IMR-90 (cell line): Measurements from ENCODE around the gene HTT. TPM values are rescaled to one million over a fixed set of nuclear protein-coding genes. Genes with fewer than 3 reads are reported as not detected.

Experiments
- ATAC-seq: fragments of 200-7000 bp; cut with Tn5 transposase; 2 replicates; pipeline ENCODE4 v1.9.1; 2020; ENCODE audit warnings: low read depth, mild to moderate bottlenecking, moderate library complexity
- BruUV-seq: library from RNA; stranded (reverse); fragments of 400-500 nt; replicated peaks from 2 replicates; lab custom pipeline; 2021; lab: Mats Ljungman, UMichigan
- CTCF ChIA-PET: fragments of 300-600 bp; formaldehyde crosslinking; extraction: SDS; loops from one replicate; lab custom pipeline; 2021; ENCODE audit warnings: antibody characterized with exemption; lab: Yijun Ruan, JAX
- POLR2A ChIA-PET: fragments of 300-600 bp; sonication (Branson Sonifier 250); formaldehyde crosslinking; loops from one replicate; lab custom pipeline; 2022; ENCODE audit warnings: antibody characterized with exemption; ENCODE audit not compliant: unreplicated experiment; lab: Charles Lee
- DNase-seq: peaks from one replicate; pipeline ENCODE4 v3.0.0; 2013
- H2AFZ ChIP-seq: replicated peaks from 2 replicates; pipeline ENCODE3; 2013; ENCODE audit warnings: low read length, mild to moderate bottlenecking; ENCODE audit not compliant: poor library complexity
- H2AK5ac ChIP-seq: 2 replicates; pipeline ENCODE4 v1.6.1; 2013; ENCODE audit warnings: low read depth, low read length, inconsistent platforms
- H2AK9ac ChIP-seq: replicated peaks from 2 replicates; pipeline ENCODE3; 2013; ENCODE audit warnings: mild to moderate bottlenecking, low read depth, low read length, moderate library complexity; ENCODE audit not compliant: poor library complexity
- H2BK120ac ChIP-seq: 2 replicates; pipeline ENCODE4 v1.6.1; 2013; ENCODE audit warnings: low read depth, low read length, inconsistent platforms
- H2BK15ac ChIP-seq: 3 replicates; pipeline ENCODE4 v1.6.1; 2013; ENCODE audit warnings: low read depth, low read length, inconsistent platforms
- H2BK20ac ChIP-seq: 2 replicates; pipeline ENCODE4 v1.6.1; 2013; ENCODE audit warnings: low read depth, mild to moderate bottlenecking, inconsistent platforms, low read length, moderate library complexity
- H2BK5ac ChIP-seq: 2 replicates; pipeline ENCODE4 v1.6.1; 2013; ENCODE audit warnings: mild to moderate bottlenecking, low read depth, low read length, inconsistent platforms; ENCODE audit not compliant: poor library complexity, severe bottlenecking
- H3K14ac ChIP-seq: replicated peaks from 2 replicates; pipeline ENCODE4 v1.6.1; 2013; ENCODE audit warnings: low read depth, low read length, inconsistent platforms
- H3K18ac ChIP-seq: 2 replicates; pipeline ENCODE4 v1.6.1; 2013; ENCODE audit warnings: low read depth, low read length, control low read depth
- H3K23ac ChIP-seq: 2 replicates; pipeline ENCODE4 v1.6.1; 2013; ENCODE audit warnings: low read depth, low read length, inconsistent platforms
- H3K27ac ChIP-seq: 2 replicates; pipeline ENCODE4 v1.5.1; 2013; ENCODE audit warnings: mild to moderate bottlenecking, control low read depth, low read length; ENCODE audit not compliant: insufficient read depth
- H3K27me3 ChIP-seq: 2 replicates; pipeline ENCODE4 v1.6.1; 2013; ENCODE audit warnings: low read length; ENCODE audit not compliant: control insufficient read depth, insufficient read depth
- H3K36me3 ChIP-seq: 2 replicates; pipeline ENCODE4 v1.6.1; 2013; ENCODE audit warnings: low read length, mixed read lengths; ENCODE audit not compliant: control insufficient read depth, insufficient read depth
- H3K4ac ChIP-seq: 2 replicates; pipeline ENCODE4 v1.6.1; 2013; ENCODE audit warnings: low read depth, low read length, inconsistent platforms
- H3K4me1 ChIP-seq: 2 replicates; pipeline ENCODE4 v1.6.1; 2013; ENCODE audit warnings: low read length, mixed read lengths; ENCODE audit not compliant: control insufficient read depth, insufficient read depth
- H3K4me2 ChIP-seq: 2 replicates; pipeline ENCODE4 v1.6.1; 2013; ENCODE audit warnings: low read depth, mild to moderate bottlenecking, control low read depth, low read length, moderate library complexity
- H3K4me3 ChIP-seq: 2 replicates; pipeline ENCODE4 v1.5.1; 2013; ENCODE audit warnings: low read depth, mild to moderate bottlenecking, control low read depth, low read length, moderate library complexity; ENCODE audit not compliant: insufficient read depth
- H3K56ac ChIP-seq: 2 replicates; pipeline ENCODE4 v1.6.1; 2013; ENCODE audit warnings: low read length, inconsistent platforms; ENCODE audit not compliant: insufficient read depth; ENCODE audit errors: extremely low read depth
- H3K79me1 ChIP-seq, 2 experiments: 2 replicates each; pipeline ENCODE4 v1.6.1; 2013; ENCODE audit warnings: low read length in 2 of 2, inconsistent platforms in 1 of 2, low read depth in 1 of 2
- H3K9ac ChIP-seq: 2 replicates; pipeline ENCODE4 v1.6.1; 2013; ENCODE audit warnings: low read depth, low read length, control low read depth
- H3K9me1 ChIP-seq: 2 replicates; pipeline ENCODE4 v1.6.1; 2013; ENCODE audit warnings: low read length, inconsistent platforms; ENCODE audit not compliant: insufficient read depth
- H3K9me3 ChIP-seq: 2 replicates; pipeline ENCODE4 v1.6.1; 2013; ENCODE audit warnings: low read length; ENCODE audit not compliant: control insufficient read depth, insufficient read depth
- H4K20me1 ChIP-seq: 2 replicates; pipeline ENCODE4 v1.6.1; 2013; ENCODE audit warnings: low read length, inconsistent platforms; ENCODE audit not compliant: insufficient read depth
- H4K5ac ChIP-seq: 2 replicates; pipeline ENCODE4 v1.6.1; 2013; ENCODE audit warnings: mild to moderate bottlenecking, low read depth, low read length, control low read depth
- H4K8ac ChIP-seq, 2 experiments: 2 replicates each; pipeline ENCODE4 v1.6.1; 2013; ENCODE audit warnings: low read depth in 2 of 2, low read length in 2 of 2, control low read depth in 1 of 2, inconsistent platforms in 1 of 2
- H4K91ac ChIP-seq: 2 replicates; pipeline ENCODE4 v1.6.1; 2013; ENCODE audit warnings: low read depth, low read length, inconsistent platforms; ENCODE audit not compliant: insufficient read depth
- CEBPB ChIP-seq: IDR thresholded peaks from 2 replicates; pipeline ENCODE4 v1.6.1; 2012; ENCODE audit warnings: low read depth, low read length, improper control_type of control experiment
- CHD1 ChIP-seq: IDR thresholded peaks from 2 replicates; pipeline ENCODE4 v1.6.1; 2012; ENCODE audit warnings: low read depth, low read length, improper control_type of control experiment
- FOS ChIP-seq: fragments of 150-350 bp; IDR thresholded peaks from 2 replicates; pipeline ENCODE4 v1.6.1; 2016; ENCODE audit warnings: low read depth, low read length
- WGBS, 2 experiments: methylation state at CpG; one replicate each; pipeline versions ENCODE4 v1.1.5 to v1.1.7; 2013; ENCODE audit warnings: missing lambda C conversion rate in 2 of 2; ENCODE audit not compliant: insufficient read length in 1 of 2; ENCODE audit errors: extremely low coverage in 2 of 2; 5-methylcytosine and 5-hydroxymethylcytosine counted together
- dilution Hi-C: fragments of 300-500 bp; cut with HindIII; formaldehyde crosslinking; loops from one replicate; pipeline ENCODE4 v1.14.3; 2018; ENCODE audit warnings: low sequenced_read_pairs; ENCODE audit not compliant: unreplicated experiment
- in situ Hi-C: fragments of 300-500 bp; cut with MboI; formaldehyde crosslinking; loops from 3 replicates; pipeline ENCODE4 v1.14.3; 2019; ENCODE audit warnings: low sequenced_read_pairs, inconsistent platforms, mixed read lengths
- intact Hi-C: fragments of 100-400 bp; cut with micrococcal nuclease; formaldehyde crosslinking; loops from 2 replicates; pipeline ENCODE4 v1.10.0; 2022
- polyA plus RNA-seq, 3 experiments: library from polyadenylated mRNA; depleted of rRNA; stranded (reverse); fragments of >200 nt; gene quantifications; 2 replicates each; pipeline ENCODE4 v1.2.3, GENCODE V29; 2012; ENCODE audit warnings: low replicate concordance in 1 of 3
- total RNA-seq: library from RNA; depleted of rRNA; stranded (reverse); fragments of >200 nt; gene quantifications from 2 replicates; pipeline ENCODE4 v1.2.3, GENCODE V29; 2012

Gene HTT
- total and polyA plus RNA-seq, 2 of the 4 experiments (the other 2 are of a cell fraction) = 11.6 to 14.3 TPM

- Histone ChIP-seq H4K20me1 (no peaks in the 10 kb centered on the region), H3K79me1 (no peaks in the 10 kb centered on the region), H3K9me1 (no peaks in the 10 kb centered on the region), H3K9ac (0 out of 2 replicates have a peak overlapping the region, but pooled peaks have one; percentile 1), H3K4me1 (peaks cover 2% of the 10 kb centered on the region; the same call in 1 of the 2 replicates), H2BK5ac (no peak overlapping the region), H3K23ac (no peak overlapping the region), H4K91ac (no peak overlapping the region), H3K56ac (no peak overlapping the region), H2AK5ac (no peak overlapping the region), H3K18ac (no peak overlapping the region), H2BK15ac (no peak overlapping the region), H2BK120ac (no peak overlapping the region), H3K36me3 (no peaks in the 10 kb centered on the region), H3K14ac (no peak overlapping the region), H2BK20ac (no peak overlapping the region), H4K8ac (peak overlapping the region; percentile 44 to 70; a peak in 1 of 4 replicates), H3K9me3 (no peaks in the 10 kb centered on the region), H4K5ac (no peak overlapping the region), H3K27me3 (peaks cover 11% of the 10 kb centered on the region; the same call in 1 of the 2 replicates), H3K4me2 (peak overlapping the region; percentile 68), H2AK9ac (peak overlapping the region; percentile 42), H3K27ac (no peak overlapping the region), H3K4ac (no peak overlapping the region; the same call in none of the 2 replicates), H3K4me3 (no peak overlapping the region; the same call in 1 of the 2 replicates), H2AFZ (peak overlapping the region; percentile 93)
- dilution Hi-C loops (no loop called here), in situ Hi-C loops (loop anchor here (25.0 kb wide), 1 partner anchor 279 kb away; the partner anchor contains the start of gene TNIP2), intact Hi-C loops (no loop called here)
- ChIA-PET CTCF (no interaction called here), POLR2A (no interaction called here)
- peak; percentile 67 for ATAC-seq
- DNase-seq = peak; percentile 48
- BruUV-seq = no TSS peak
- TF ChIP-seq CEBPB = peak; percentile 54
- TF ChIP-seq CHD1 = no peak
- no peak for TF ChIP-seq FOS
- WGBS, 2 experiments = 28% methylated on average over 33 of the region's 57 CpGs; no CpG with 5 or more reads in 1 of the 2 experiments
Measured at GRCh38 chr4:3041192-3042142, 33.0 kb upstream of the HTT start.
